ENCODE data around the gene BASP1.
A peak's percentile ranks its signal among the peaks of the same experiment; 100 is the strongest.

Gene BASP1

DNA sequence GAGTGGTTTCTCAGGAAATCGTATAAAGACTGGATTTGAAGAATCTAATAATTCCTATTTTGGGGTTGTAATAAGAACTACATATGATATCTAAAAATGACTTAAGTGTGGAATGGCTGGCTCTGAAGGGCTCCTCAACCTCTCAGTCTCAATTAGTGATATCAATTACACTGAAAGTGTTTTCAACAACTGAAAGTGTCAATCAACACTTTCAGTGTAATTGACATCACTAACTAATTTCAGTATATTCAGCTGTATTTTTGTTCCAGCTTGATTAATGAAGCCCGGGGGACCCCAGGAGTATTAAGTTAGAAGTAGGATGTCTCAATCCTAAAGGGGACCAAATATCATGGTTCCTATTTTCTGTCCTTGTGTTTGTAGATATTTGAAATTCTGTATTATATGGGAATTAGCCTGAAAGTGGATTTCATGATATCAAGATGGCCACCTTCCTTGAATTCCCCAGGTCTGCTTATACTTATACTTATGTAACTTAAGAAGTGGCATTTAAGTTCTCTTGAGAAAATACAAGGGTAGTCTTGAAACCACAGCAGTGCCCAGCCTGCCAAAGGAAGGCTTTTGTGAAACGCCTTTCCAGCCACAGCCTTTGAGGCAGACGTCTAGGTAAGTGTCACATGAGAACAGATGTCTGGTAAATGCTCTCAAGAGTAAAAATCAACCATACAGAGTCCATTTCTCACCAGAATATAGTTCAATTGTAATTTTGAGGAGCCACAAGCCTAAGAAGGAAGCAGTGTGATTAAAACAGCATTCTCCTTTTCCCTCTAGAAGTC lies 4.6 kb downstream of the BASP1 start:
- H3K4me3 ChIP-seq (ENCODE audit: low read depth, low read length), result no peak overlapping the region
- H3K4me1 ChIP-seq (ENCODE audit: control insufficient read depth, insufficient read depth, low read length), result peaks cover 39% of the 10 kb centered on the region
- TF ChIP-seq, protein P1, sequence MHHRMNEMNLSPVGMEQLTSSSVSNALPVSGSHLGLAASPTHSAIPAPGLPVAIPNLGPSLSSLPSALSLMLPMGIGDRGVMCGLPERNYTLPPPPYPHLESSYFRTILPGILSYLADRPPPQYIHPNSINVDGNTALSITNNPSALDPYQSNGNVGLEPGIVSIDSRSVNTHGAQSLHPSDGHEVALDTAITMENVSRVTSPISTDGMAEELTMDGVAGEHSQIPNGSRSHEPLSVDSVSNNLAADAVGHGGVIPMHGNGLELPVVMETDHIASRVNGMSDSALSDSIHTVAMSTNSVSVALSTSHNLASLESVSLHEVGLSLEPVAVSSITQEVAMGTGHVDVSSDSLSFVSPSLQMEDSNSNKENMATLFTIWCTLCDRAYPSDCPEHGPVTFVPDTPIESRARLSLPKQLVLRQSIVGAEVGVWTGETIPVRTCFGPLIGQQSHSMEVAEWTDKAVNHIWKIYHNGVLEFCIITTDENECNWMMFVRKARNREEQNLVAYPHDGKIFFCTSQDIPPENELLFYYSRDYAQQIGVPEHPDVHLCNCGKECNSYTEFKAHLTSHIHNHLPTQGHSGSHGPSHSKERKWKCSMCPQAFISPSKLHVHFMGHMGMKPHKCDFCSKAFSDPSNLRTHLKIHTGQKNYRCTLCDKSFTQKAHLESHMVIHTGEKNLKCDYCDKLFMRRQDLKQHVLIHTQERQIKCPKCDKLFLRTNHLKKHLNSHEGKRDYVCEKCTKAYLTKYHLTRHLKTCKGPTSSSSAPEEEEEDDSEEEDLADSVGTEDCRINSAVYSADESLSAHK (tag by site-specific recombination; IDR thresholded peaks at IDR 0.05), result peak; percentile 97
- no peak for TF ChIP-seq ZNF174 (tag by site-specific recombination; IDR thresholded peaks at IDR 0.05)
- TF ChIP-seq PRDM1 (tag by site-specific recombination; IDR thresholded peaks at IDR 0.05), result peak; percentile 71; the same call in 1 of the 2 replicates
- TF ChIP-seq, protein P2, sequence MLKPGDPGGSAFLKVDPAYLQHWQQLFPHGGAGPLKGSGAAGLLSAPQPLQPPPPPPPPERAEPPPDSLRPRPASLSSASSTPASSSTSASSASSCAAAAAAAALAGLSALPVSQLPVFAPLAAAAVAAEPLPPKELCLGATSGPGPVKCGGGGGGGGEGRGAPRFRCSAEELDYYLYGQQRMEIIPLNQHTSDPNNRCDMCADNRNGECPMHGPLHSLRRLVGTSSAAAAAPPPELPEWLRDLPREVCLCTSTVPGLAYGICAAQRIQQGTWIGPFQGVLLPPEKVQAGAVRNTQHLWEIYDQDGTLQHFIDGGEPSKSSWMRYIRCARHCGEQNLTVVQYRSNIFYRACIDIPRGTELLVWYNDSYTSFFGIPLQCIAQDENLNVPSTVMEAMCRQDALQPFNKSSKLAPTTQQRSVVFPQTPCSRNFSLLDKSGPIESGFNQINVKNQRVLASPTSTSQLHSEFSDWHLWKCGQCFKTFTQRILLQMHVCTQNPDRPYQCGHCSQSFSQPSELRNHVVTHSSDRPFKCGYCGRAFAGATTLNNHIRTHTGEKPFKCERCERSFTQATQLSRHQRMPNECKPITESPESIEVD (tag by site-specific recombination; IDR thresholded peaks at IDR 0.05), result 0 out of 2 replicates have a peak, but pooled peaks have one; percentile 14

DNA sequence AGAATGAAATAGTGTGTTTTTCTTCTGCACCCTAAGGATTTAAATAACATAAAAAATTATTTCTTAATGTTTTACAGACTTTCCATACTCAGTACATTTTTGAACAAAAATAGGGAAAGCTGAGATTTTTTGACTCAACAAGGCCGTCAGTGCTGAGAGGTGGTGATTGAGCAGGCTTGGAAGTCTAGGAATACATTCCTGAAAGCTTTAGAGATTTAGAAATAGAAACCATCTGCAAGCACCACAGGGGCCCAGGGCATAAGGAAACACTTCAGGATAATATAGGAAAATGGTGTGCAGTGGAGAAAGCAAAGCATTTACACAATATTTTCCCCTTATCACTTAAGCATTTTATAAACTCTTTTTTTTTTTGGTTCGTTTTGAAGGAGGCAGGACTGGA lies 5.2 kb downstream of the BASP1 start:
- CTCF ChIA-PET, result interaction anchor here (0.7 kb wide), 1 partner anchor 112 kb away, joined by 3 read pairs; no protein-coding TSS in a partner anchor
- no peaks in the 10 kb centered on the region for H3K9me3 ChIP-seq (ENCODE audit: control insufficient read depth, insufficient read depth, low read depth, low read length)
- H3K4me3 ChIP-seq (ENCODE audit: low read depth, low read length), result no peak overlapping the region
- TF ChIP-seq ZNF544 (tag by site-specific recombination; IDR thresholded peaks at IDR 0.05) (no peak), ZBTB20 (tag by site-specific recombination; IDR thresholded peaks at IDR 0.05) (no peak), ZNF48 (tag by site-specific recombination; IDR thresholded peaks at IDR 0.05) (no peak), HOXA7 (CRISPR knock-in tag; IDR thresholded peaks at IDR 0.05; ENCODE audit: borderline replicate concordance) (no peak), ZNF670 (tag by site-specific recombination; IDR thresholded peaks at IDR 0.05; ENCODE audit: low read depth) (no peak), ZNF19 (tag by site-specific recombination; IDR thresholded peaks at IDR 0.05; ENCODE audit: low read depth) (no peak), GFI1B (tag by site-specific recombination; IDR thresholded peaks at IDR 0.05) (no peak)
- no peak overlapping the region for H3K27ac ChIP-seq (ENCODE audit: extremely low read depth, low read depth, low read length)
- H3K36me3 ChIP-seq (ENCODE audit: control insufficient read depth in 2 of 2, insufficient read depth in 1 of 2, low read length in 2 of 2), result peaks cover 11 to 14% of the 10 kb centered on the region in 2 experiments
- POLR2A ChIA-PET, result no interaction called here
- H3K4me1 ChIP-seq (ENCODE audit: control insufficient read depth, insufficient read depth, low read length), result peaks cover 39% of the 10 kb centered on the region

More for the DNA sequence above, 4.6 kb downstream of the BASP1 start:
- POLR2A ChIA-PET, result interaction anchor here (0.6 kb wide), 1 partner anchor 140 kb away, joined by 5 read pairs; no protein-coding TSS in a partner anchor
- Histone ChIP-seq H3K9me3 (ENCODE audit: control insufficient read depth, insufficient read depth, low read depth, low read length) (no peaks in the 10 kb centered on the region), H3K27ac (ENCODE audit: extremely low read depth, low read depth, low read length) (no peak overlapping the region), H3K36me3 (ENCODE audit: control insufficient read depth in 2 of 2, insufficient read depth in 1 of 2, low read length in 2 of 2) (peaks cover 11 to 14% of the 10 kb centered on the region in 2 experiments)
- CTCF ChIA-PET, result interaction anchor here (0.7 to 1.4 kb wide), 2 partner anchors 32 to 112 kb away, joined by 3 to 5 read pairs; no protein-coding TSS in a partner anchor

DNA sequence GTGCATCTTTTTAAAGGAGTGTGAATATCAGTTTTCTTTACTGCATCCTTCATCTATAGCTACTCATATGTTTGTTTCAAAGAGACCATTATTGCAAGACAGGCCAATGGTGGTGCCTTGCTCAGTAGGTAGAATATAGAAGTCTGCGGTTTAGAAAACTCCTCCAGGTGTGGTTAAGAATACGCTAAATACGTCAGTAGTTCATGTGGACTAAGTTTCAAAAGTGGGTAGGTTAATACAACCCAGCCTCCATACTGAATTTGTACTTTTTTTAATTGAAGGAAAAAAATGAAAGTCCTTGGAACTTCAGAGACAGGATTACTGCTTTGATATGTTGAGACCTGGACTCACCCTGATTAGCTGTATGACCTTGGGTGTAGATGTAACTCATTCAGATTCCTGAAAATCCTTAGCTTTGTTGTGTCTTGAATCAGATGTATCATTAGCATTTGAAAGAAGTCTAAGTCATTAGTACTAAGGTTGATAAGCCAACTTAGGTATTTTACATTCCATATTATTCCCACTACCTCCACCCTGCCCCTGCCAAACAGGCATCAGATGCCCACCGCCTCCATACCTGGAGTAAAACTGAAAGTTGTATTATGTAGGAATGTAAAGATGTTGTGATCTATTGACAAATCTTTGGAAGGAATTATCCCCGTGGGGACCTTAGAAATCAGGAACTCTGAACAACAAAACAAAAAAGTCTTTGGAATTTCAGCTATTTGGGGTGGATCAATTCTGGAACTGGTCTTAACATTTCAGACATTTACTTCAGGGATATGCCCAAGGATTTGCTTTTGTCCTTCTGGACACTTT lies 6.1 kb downstream of the BASP1 start:
- ChIA-PET POLR2A (no interaction called here), CTCF (interaction anchor here (0.6 to 0.9 kb wide), 4 partner anchors 8 to 912 kb away, joined by 3 to 4 read pairs (median 3); no protein-coding TSS in a partner anchor)
- H3K27ac ChIP-seq (ENCODE audit: extremely low read depth, low read depth, low read length), result no peak overlapping the region
- peaks cover 41% of the 10 kb centered on the region for H3K4me1 ChIP-seq (ENCODE audit: control insufficient read depth, insufficient read depth, low read length)
- H3K9me3 ChIP-seq (ENCODE audit: control insufficient read depth, insufficient read depth, low read depth, low read length), result no peaks in the 10 kb centered on the region
- no peak overlapping the region for H3K4me3 ChIP-seq (ENCODE audit: low read depth, low read length)
- peaks cover 11 to 14% of the 10 kb centered on the region in 2 experiments for H3K36me3 ChIP-seq (ENCODE audit: control insufficient read depth in 2 of 2, insufficient read depth in 1 of 2, low read length in 2 of 2)
- TF ChIP-seq ZNF600 (tag by site-specific recombination; IDR thresholded peaks at IDR 0.05) (no peak), ZNF626 (tag by site-specific recombination; IDR thresholded peaks at IDR 0.05) (no peak), ZNF155 (tag by site-specific recombination; IDR thresholded peaks at IDR 0.05) (no peak), SP3 (tag by site-specific recombination; IDR thresholded peaks at IDR 0.05) (no peak), ZNF426 (tag by site-specific recombination; IDR thresholded peaks at IDR 0.05) (no peak), ZNF629 (tag by site-specific recombination; IDR thresholded peaks at IDR 0.05) (no peak), ZNF174 (tag by site-specific recombination; IDR thresholded peaks at IDR 0.05) (no peak), ZNF214 (tag by site-specific recombination; IDR thresholded peaks at IDR 0.05; ENCODE audit: borderline replicate concordance) (no peak), KLF8 (tag by site-specific recombination; IDR thresholded peaks at IDR 0.05) (no peak)
- TF ChIP-seq, protein P3, sequence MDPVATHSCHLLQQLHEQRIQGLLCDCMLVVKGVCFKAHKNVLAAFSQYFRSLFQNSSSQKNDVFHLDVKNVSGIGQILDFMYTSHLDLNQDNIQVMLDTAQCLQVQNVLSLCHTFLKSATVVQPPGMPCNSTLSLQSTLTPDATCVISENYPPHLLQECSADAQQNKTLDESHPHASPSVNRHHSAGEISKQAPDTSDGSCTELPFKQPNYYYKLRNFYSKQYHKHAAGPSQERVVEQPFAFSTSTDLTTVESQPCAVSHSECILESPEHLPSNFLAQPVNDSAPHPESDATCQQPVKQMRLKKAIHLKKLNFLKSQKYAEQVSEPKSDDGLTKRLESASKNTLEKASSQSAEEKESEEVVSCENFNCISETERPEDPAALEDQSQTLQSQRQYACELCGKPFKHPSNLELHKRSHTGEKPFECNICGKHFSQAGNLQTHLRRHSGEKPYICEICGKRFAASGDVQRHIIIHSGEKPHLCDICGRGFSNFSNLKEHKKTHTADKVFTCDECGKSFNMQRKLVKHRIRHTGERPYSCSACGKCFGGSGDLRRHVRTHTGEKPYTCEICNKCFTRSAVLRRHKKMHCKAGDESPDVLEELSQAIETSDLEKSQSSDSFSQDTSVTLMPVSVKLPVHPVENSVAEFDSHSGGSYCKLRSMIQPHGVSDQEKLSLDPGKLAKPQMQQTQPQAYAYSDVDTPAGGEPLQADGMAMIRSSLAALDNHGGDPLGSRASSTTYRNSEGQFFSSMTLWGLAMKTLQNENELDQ (tag by site-specific recombination; IDR thresholded peaks at IDR 0.05; ENCODE audit: low read depth), result no peak
- TF ChIP-seq, protein P4, sequence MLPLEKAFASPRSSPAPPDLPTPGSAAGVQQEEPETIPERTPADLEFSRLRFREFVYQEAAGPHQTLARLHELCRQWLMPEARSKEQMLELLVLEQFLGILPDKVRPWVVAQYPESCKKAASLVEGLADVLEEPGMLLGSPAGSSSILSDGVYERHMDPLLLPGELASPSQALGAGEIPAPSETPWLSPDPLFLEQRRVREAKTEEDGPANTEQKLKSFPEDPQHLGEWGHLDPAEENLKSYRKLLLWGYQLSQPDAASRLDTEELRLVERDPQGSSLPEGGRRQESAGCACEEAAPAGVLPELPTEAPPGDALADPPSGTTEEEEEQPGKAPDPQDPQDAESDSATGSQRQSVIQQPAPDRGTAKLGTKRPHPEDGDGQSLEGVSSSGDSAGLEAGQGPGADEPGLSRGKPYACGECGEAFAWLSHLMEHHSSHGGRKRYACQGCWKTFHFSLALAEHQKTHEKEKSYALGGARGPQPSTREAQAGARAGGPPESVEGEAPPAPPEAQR (tag by site-specific recombination; IDR thresholded peaks at IDR 0.05), result no peak

Data from HEK293 (cell line).